Right atrium auricular region (tissue), 2 donors: ENCODE data around the gene SNX18. TPM values are rescaled to one million over a fixed set of nuclear protein-coding genes. Genes with fewer than 3 reads are reported as not detected.

Experiments used
- DNase-seq: peaks from one replicate; pipeline ENCODE4 v3.0.0-alpha.2; 2019; ENCODE audit warnings: low spot score
- H3K27ac ChIP-seq, 2 donors: fragments of 200-600 bp; sonication (generic); 1 replicate in 1 of 2; 2 replicates in 1 of 2; pipeline ENCODE4 v1.5.1; 2016 to 2019
- H3K27me3 ChIP-seq, 2 donors: fragments of 200-600 bp; sonication (generic); one replicate each; pipeline versions ENCODE4 v1.5.1 to v1.6.0; 2017 to 2019
- H3K36me3 ChIP-seq: fragments of 200-600 bp; sonication (generic); one replicate; pipeline ENCODE4 v1.5.1; 2016
- H3K4me1 ChIP-seq, 2 donors: fragments of 200-600 bp; sonication (generic); one replicate each; pipeline versions ENCODE4 v1.5.1 to v1.6.0; 2017 to 2019
- H3K4me3 ChIP-seq, 2 donors: fragments of 200-600 bp; sonication (generic); 1 replicate in 1 of 2; 2 replicates in 1 of 2; pipeline ENCODE4 v1.5.1; 2017 to 2019; ENCODE audit warnings: mild to moderate bottlenecking in 1 of 2, moderate library complexity in 1 of 2
- H3K9me3 ChIP-seq, 2 donors: fragments of 200-600 bp; sonication (generic); one replicate each; pipeline ENCODE4 v1.5.1; 2019
- CTCF ChIP-seq, 2 donors: fragments of 200-600 bp; sonication (generic); IDR thresholded peaks; one replicate each; pipeline ENCODE4 v1.5.1; 2019; ENCODE audit warnings: antibody characterized with exemption in 2 of 2
- total RNA-seq, 2 donors: library from RNA; depleted of rRNA; stranded (reverse); fragments of >200 nt; gene quantifications; one replicate each; pipeline ENCODE4 v1.1.0, GENCODE V29; 2016

SNX18 gene
- total RNA-seq, 2 donors from 2014 or later = 15.8 to 22.2 TPM

DNA sequence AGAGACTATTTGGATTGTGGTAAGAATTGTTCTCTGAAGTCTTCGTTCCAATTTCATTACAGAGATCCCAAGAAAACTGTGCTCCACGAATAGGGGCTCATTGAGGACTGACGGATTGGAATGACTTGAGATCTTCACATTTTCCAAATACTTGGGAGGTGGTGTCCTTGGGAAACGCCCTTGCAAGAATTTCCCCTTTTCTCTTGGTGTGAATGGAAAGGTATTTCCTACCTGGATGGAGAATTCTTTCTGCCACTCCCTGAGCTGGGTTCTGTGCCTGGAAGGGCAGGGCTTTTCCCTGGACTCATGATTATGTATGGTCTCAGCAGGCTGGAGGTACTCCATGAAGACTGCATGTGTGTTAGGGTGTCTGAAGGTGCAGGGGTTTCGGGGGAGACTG lies 53.9 kb downstream of the SNX18 start:
- Histone ChIP-seq H3K4me3 (no peak overlapping the region), H3K36me3 (no peaks in the 10 kb centered on the region), H3K27ac (no peak overlapping the region), H3K4me1 (peaks cover 0 to 12% of the 10 kb centered on the region in 2 donors), H3K9me3 (no peaks in the 10 kb centered on the region), H3K27me3 (no peaks in the 10 kb centered on the region)
- no peak for TF ChIP-seq CTCF (IDR thresholded peaks at IDR 0.05)
- DNase-seq = no peak

GRCh38 chr5:54573812-54574489 lies 56.4 kb downstream of the SNX18 start:
- no peak for TF ChIP-seq CTCF (IDR thresholded peaks at IDR 0.05)
- Histone ChIP-seq H3K4me1 (peaks cover 0 to 12% of the 10 kb centered on the region in 2 donors), H3K27ac (no peak overlapping the region), H3K36me3 (no peaks in the 10 kb centered on the region), H3K4me3 (no peak overlapping the region), H3K9me3 (no peaks in the 10 kb centered on the region), H3K27me3 (no peaks in the 10 kb centered on the region)
- no peak for DNase-seq

GRCh38 chr5:54577528-54577927 lies 60.0 kb downstream of the SNX18 start:
- Histone ChIP-seq H3K9me3 (no peaks in the 10 kb centered on the region), H3K27me3 (no peaks in the 10 kb centered on the region), H3K36me3 (no peaks in the 10 kb centered on the region), H3K27ac (no peak overlapping the region), H3K4me3 (no peak overlapping the region), H3K4me1 (peaks cover 0 to 17% of the 10 kb centered on the region in 2 donors)
- DNase-seq = no peak
- TF ChIP-seq CTCF (IDR thresholded peaks at IDR 0.05) = no peak

- H3K36me3 ChIP-seq = no peaks in the 10 kb centered on the region
- no peak overlapping the region for H3K27ac ChIP-seq
- H3K9me3 ChIP-seq = no peaks in the 10 kb centered on the region
- no peak overlapping the region for H3K4me3 ChIP-seq
- H3K4me1 ChIP-seq = peaks cover 0 to 17% of the 10 kb centered on the region in 2 donors
- TF ChIP-seq CTCF (IDR thresholded peaks at IDR 0.05) = no peak
- no peaks in the 10 kb centered on the region for H3K27me3 ChIP-seq
- no peak for DNase-seq
Observed at GRCh38 chr5:54577937-54578653, 60.5 kb downstream of the SNX18 start.

GRCh38 chr5:54579591-54580295 lies 62.2 kb downstream of the SNX18 start:
- no peak overlapping the region for H3K27ac ChIP-seq
- DNase-seq = no peak

More at GRCh38 chr5:54579591-54580295, 62.2 kb downstream of the SNX18 start:
- no peak overlapping the region for H3K4me3 ChIP-seq
- no peaks in the 10 kb centered on the region for H3K9me3 ChIP-seq
- H3K36me3 ChIP-seq = no peaks in the 10 kb centered on the region
- peaks cover 0 to 17% of the 10 kb centered on the region in 2 donors for H3K4me1 ChIP-seq
- H3K27me3 ChIP-seq = no peaks in the 10 kb centered on the region
- TF ChIP-seq CTCF (IDR thresholded peaks at IDR 0.05) = no peak
